B cell (primary cell): ENCODE results near the gene VCX3B.

Experiments
- EZH2 ChIP-seq: IDR thresholded peaks from 2 replicates; pipeline ENCODE4 v1.6.1; 2012; ENCODE audit warnings: borderline replicate concordance, low read depth, mild to moderate bottlenecking, moderate library complexity, low read length; ENCODE audit not compliant: insufficient read depth, poor library complexity, severe bottlenecking
- TF ChIP-seq, protein P1 (sequence below): fragments of 200-600 bp; IDR thresholded peaks from one replicate; pipeline ENCODE4 v1.8.0; 2022; ENCODE audit warnings: antibody characterized with exemption, mild to moderate bottlenecking

GRCh38 chrX:8455557-8455956, 9.1 kb upstream of the VCX3B start:
- TF ChIP-seq, protein P1, sequence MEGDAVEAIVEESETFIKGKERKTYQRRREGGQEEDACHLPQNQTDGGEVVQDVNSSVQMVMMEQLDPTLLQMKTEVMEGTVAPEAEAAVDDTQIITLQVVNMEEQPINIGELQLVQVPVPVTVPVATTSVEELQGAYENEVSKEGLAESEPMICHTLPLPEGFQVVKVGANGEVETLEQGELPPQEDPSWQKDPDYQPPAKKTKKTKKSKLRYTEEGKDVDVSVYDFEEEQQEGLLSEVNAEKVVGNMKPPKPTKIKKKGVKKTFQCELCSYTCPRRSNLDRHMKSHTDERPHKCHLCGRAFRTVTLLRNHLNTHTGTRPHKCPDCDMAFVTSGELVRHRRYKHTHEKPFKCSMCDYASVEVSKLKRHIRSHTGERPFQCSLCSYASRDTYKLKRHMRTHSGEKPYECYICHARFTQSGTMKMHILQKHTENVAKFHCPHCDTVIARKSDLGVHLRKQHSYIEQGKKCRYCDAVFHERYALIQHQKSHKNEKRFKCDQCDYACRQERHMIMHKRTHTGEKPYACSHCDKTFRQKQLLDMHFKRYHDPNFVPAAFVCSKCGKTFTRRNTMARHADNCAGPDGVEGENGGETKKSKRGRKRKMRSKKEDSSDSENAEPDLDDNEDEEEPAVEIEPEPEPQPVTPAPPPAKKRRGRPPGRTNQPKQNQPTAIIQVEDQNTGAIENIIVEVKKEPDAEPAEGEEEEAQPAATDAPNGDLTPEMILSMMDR, result no peak
- TF ChIP-seq EZH2, result no peak
